ENCODE measurements around the gene TBX21. TPM values are rescaled to one million over a fixed set of nuclear protein-coding genes. Genes with fewer than 3 reads are reported as not detected.

The TBX21 gene
- total RNA-seq, 3 donors from 2014 or later = 0.72 to 1.2 (median 1.2) TPM

DNA sequence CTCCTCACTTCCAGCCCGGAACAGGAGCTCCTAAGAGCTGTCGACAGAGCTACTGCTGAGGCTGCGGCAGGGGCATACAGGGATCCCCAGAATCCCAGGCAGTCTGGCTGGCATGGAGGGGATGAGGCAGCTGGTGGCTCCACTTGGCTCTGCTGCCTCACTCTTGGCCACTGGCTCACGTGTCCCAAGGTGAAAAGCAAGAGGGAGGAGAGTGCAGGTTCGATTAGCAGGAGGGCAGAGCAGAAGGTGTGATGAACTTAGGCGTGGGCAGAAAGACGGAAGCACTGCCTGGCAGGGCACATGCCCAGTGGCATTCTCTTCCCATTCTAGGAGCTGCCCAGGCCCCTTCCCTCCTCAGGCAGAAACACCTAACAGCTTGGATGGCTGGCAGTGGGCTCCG lies 11.3 kb upstream of the TBX21 start:
- no peak for DNase-seq
- intact Hi-C loops (cut with DNase I, micrococcal nuclease) = no loop called here
- no peak for ATAC-seq
- H3K4me3 ChIP-seq = no peak overlapping the region
- no peaks in the 10 kb centered on the region for H3K4me1 ChIP-seq (ENCODE audit: low read depth)
- H3K9me3 ChIP-seq = no peaks in the 10 kb centered on the region
- no peaks in the 10 kb centered on the region for H3K36me3 ChIP-seq (ENCODE audit: low read depth)
- TF ChIP-seq, protein P1, sequence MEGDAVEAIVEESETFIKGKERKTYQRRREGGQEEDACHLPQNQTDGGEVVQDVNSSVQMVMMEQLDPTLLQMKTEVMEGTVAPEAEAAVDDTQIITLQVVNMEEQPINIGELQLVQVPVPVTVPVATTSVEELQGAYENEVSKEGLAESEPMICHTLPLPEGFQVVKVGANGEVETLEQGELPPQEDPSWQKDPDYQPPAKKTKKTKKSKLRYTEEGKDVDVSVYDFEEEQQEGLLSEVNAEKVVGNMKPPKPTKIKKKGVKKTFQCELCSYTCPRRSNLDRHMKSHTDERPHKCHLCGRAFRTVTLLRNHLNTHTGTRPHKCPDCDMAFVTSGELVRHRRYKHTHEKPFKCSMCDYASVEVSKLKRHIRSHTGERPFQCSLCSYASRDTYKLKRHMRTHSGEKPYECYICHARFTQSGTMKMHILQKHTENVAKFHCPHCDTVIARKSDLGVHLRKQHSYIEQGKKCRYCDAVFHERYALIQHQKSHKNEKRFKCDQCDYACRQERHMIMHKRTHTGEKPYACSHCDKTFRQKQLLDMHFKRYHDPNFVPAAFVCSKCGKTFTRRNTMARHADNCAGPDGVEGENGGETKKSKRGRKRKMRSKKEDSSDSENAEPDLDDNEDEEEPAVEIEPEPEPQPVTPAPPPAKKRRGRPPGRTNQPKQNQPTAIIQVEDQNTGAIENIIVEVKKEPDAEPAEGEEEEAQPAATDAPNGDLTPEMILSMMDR (IDR thresholded peaks at IDR 0.05) = no peak

DNA sequence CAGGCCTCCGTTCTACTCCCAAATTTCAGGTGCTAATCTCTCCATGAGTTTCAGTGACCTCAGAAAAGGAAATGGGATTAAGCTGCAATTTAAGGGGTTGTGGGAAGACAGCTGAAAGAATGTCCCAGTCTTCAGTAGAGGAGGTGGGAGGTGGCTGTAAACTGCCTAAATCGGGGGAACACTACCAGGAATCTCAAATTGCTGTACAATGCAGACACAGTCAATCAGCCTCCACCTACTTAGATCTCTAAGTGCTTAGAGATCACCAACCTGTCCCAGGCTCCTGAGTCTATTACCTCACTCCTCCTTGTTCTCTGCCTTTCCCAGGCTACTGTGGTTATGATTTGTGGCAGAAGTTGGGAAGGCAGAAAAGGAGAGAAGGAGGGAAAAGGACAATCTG lies 8.3 kb upstream of the TBX21 start:
- intact Hi-C loops (cut with DNase I, micrococcal nuclease) = no loop called here

DNA sequence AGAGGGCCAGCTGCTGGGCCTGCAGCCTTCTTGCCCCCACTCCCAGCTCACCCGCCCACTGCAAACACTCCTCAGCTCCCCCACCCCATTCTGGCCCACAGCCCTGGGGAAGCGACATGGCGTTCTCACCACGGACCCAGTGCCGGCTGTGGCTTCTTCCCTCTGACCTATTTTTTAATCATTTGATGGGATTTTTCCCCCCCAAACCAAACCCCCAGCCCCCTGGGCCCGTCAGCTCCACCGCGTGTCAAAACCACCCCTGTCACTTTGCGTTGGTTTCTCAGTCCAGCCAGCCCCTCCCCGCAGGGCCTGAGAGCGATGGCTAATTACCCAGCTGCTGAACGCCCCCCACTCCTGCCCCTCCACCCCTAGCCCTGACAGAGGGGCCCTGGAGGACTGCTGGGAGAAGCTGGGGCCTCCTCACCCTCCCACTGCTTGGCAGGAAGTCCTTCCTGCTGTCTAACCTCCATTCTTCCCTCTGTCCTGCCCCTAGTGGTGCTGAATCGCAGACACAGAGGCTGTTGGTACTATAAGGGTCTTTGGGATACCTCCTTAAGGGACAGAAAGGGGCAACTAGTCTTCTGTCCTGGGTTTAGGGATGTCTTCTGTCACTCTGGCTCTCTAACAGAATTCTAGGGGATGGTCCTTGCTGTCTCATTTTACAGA lies 7.5 kb upstream of the TBX21 start:
- ATAC-seq (no peak), DNase-seq (peak in 1 of 3 donors; percentile 29)
- H3K36me3 ChIP-seq (ENCODE audit: low read depth) = no peaks in the 10 kb centered on the region
- H3K4me1 ChIP-seq (ENCODE audit: low read depth) = no peaks in the 10 kb centered on the region
- intact Hi-C loops (cut with DNase I, micrococcal nuclease) = no loop called here
- H3K9me3 ChIP-seq = no peaks in the 10 kb centered on the region
- H3K4me3 ChIP-seq = no peak overlapping the region
- TF ChIP-seq, protein P1 (IDR thresholded peaks at IDR 0.05) = no peak

More for the DNA sequence above, 8.3 kb upstream of the TBX21 start:
- no peak for DNase-seq
- H3K4me1 ChIP-seq (ENCODE audit: low read depth) = no peaks in the 10 kb centered on the region
- H3K4me3 ChIP-seq = no peak overlapping the region
- TF ChIP-seq, protein P1 (IDR thresholded peaks at IDR 0.05) = no peak
- no peak for ATAC-seq
- H3K9me3 ChIP-seq = no peaks in the 10 kb centered on the region
- H3K36me3 ChIP-seq (ENCODE audit: low read depth) = no peaks in the 10 kb centered on the region

DNA sequence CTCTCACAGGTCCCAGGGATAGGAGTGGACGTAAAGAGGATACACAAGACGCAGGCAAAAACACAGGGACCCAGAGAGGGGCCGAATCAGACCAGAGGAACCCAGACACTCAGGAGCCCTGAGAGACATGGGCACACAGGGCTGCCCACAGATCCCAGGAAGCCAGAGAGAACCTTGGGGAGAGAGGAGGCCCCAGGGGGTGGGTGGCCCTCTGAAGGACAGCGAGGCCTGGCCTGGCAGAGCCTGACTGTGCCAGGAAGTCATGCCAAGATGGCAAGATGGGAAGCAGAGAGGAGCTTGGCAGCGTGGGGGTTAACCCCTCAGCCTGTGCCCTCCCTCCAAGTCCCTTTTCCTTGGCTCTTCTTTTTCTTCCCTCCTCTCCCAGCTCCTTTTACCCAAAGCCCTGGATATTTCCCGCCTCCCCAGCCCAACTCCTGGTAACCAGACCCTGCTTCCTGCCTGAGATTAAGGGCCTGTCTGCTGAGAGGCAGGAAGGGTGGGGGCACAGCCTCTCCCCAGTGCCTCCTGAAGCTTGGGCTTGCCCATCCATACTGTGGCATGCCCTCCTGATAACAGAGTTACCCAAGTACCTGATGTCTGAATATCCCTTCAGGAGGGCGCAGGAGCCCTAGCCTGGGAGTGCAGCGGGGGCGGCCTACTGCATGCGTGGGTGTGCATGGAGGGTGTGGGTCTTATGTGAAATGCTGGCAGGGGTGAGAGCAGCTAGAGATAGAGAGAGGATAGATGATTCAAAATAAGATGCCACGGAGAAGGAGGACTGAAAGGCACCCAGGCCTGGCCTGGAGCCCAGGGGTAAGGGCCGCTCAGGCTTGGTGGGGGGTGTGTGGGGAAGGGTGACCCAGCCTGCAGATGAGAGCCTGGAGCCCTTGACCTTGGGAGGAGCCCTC lies 6.0 kb upstream of the TBX21 start:
- Histone ChIP-seq H3K4me1 (ENCODE audit: low read depth) (no peaks in the 10 kb centered on the region), H3K9me3 (no peaks in the 10 kb centered on the region), H3K4me3 (no peak overlapping the region), H3K36me3 (ENCODE audit: low read depth) (no peaks in the 10 kb centered on the region)
- ATAC-seq (no peak), DNase-seq (peak in 2 of 3 donors; percentile 5 to 17)
- intact Hi-C loops (cut with DNase I, micrococcal nuclease) = no loop called here
- TF ChIP-seq, protein P1 (IDR thresholded peaks at IDR 0.05) = no peak

DNA sequence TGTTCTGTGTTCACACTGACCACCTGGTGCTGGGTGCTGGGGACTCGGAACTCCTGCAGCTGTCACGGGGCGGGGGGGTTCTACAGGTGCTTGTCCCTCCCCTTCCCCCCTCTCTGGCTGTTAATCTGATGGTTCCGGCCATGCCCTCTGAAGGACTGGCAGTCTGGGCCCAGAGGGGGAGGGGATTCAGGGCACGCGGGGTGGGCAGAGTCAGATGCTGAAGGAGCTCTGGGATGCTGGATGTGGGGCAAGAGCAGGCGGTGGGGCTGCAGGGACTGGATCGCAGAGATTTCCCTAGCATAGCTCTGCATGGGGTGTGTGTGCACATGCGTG lies 5.4 kb upstream of the TBX21 start:
- TF ChIP-seq, protein P1 (IDR thresholded peaks at IDR 0.05) = no peak
- H3K36me3 ChIP-seq (ENCODE audit: low read depth) = no peaks in the 10 kb centered on the region
- H3K4me3 ChIP-seq = no peak overlapping the region
- no peak for ATAC-seq
- H3K4me1 ChIP-seq (ENCODE audit: low read depth) = no peaks in the 10 kb centered on the region
- intact Hi-C loops (cut with DNase I, micrococcal nuclease) = no loop called here
- DNase-seq = peak in 1 of 3 donors; percentile 39
- H3K9me3 ChIP-seq = no peaks in the 10 kb centered on the region

All from mucosa of descending colon (tissue), 3 donors.